ENCODE results near the gene AICDA. TPM values are rescaled to one million over a fixed set of nuclear protein-coding genes. Genes with fewer than 3 reads are reported as not detected.

AICDA gene
- total RNA-seq, 1 experiment from 2014 or later, result 0.22 TPM

DNA sequence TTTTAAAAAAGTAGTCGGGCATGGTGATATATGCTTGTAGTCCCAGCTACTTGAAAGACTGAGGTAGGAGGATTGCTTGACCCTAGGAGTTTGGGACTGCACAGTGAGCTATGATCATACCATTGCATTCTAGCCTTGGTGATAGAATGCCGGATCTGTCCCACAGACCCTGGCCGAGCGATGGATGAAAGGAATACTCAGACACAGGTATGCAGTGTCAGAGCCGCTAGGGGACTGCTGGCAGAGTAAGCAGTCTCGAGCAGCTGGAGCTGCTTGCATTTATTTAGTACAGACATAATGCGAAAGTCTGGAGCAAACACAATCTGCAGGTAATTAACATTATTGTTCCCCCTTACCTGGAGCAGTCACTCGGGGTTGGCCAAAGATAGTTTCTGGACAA lies 18.6 kb downstream of the AICDA start:
- Mint-ChIP-seq H3K36me3 (ENCODE audit: insufficient read depth in 1 of 3, low read depth in 3 of 3) (no peaks in the 10 kb centered on the region), H3K4me3 (no peak overlapping the region), H3K4me1 (peaks cover 7 to 9% of the 10 kb centered on the region in 2 experiments), H3K27ac (no peak overlapping the region; a peak in 1 of 7 replicates), H3K9me3 (no peaks in the 10 kb centered on the region), H3K27me3 (ENCODE audit: low read depth) (no peaks in the 10 kb centered on the region; the same call in 1 of the 2 replicates)
- H3K23ac ChIP-seq (ENCODE audit: insufficient read length, low read depth, low read length), result no peak overlapping the region
- no peak overlapping the region for H3K14ac ChIP-seq (ENCODE audit: insufficient read depth, low read length)
- H2BK12ac ChIP-seq (ENCODE audit: insufficient read length, low read depth, low read length), result no peak overlapping the region
- no peaks in the 10 kb centered on the region for H3K23me2 ChIP-seq (ENCODE audit: insufficient read length, low read depth, low read length, poor library complexity, severe bottlenecking)
- no peak overlapping the region for H3K18ac ChIP-seq (ENCODE audit: insufficient read length, low read depth, low read length)
- no peak overlapping the region for H4K8ac ChIP-seq (replicated peaks; ENCODE audit: insufficient read length, low read depth, low read length)
- H2AFZ ChIP-seq (ENCODE audit: low read length), result no peak overlapping the region
- no peaks in the 10 kb centered on the region for H3K79me2 ChIP-seq (ENCODE audit: insufficient read depth, low read length)
- H3K27me3 ChIP-seq (ENCODE audit: insufficient read depth, low read length), result no peaks in the 10 kb centered on the region
- H3K4me2 ChIP-seq (ENCODE audit: insufficient read depth, insufficient read length, low read length), result no peak overlapping the region
- no peaks in the 10 kb centered on the region for H3K79me1 ChIP-seq (ENCODE audit: insufficient read depth, low read depth, low read length, poor library complexity, severe bottlenecking)
- H4K91ac ChIP-seq (ENCODE audit: insufficient read length, low read depth, low read length), result no peak overlapping the region
- no peaks in the 10 kb centered on the region for H4K20me1 ChIP-seq (ENCODE audit: control insufficient read depth, insufficient read depth, insufficient read length)
- H2BK120ac ChIP-seq (ENCODE audit: low read depth, low read length, poor library complexity, severe bottlenecking), result no peak overlapping the region
- no peak overlapping the region for H2BK20ac ChIP-seq (ENCODE audit: low read depth, low read length, poor library complexity, severe bottlenecking)
- no peaks in the 10 kb centered on the region for H3K4me1 ChIP-seq (ENCODE audit: insufficient read depth, low read length)
- H3K9ac ChIP-seq (ENCODE audit: extremely low read depth, insufficient read length, low read length), result no peak overlapping the region
- H3K27ac ChIP-seq (ENCODE audit: insufficient read length, low read depth, low read length), result no peak overlapping the region
- H3K4ac ChIP-seq (ENCODE audit: low read depth, low read length), result no peak overlapping the region
- no peak overlapping the region for H2AK5ac ChIP-seq (ENCODE audit: insufficient read length, low read length)
- H3K9me3 ChIP-seq (ENCODE audit: control insufficient read depth, low read depth, low read length), result no peaks in the 10 kb centered on the region
- no peak overlapping the region for H3T11ph ChIP-seq (ENCODE audit: low read length)
- H4K5ac ChIP-seq (ENCODE audit: insufficient read length, low read depth, low read length), result no peak overlapping the region
- WGBS (ENCODE audit: extremely low coverage, insufficient read length, low lambda C conversion rate), result no CpG with 5 or more reads among the region's 8 CpGs
- H3K56ac ChIP-seq (ENCODE audit: insufficient read length, low read depth, low read length), result no peak overlapping the region
- no peak for TF ChIP-seq CTCF (conservative IDR thresholded peaks at IDR 0.05)
- no peak overlapping the region for H2BK15ac ChIP-seq (ENCODE audit: low read depth, low read length)
- H2BK5ac ChIP-seq (ENCODE audit: insufficient read length, low read length), result no peak overlapping the region
- peak; percentile 43 for DNase-seq

All from H9 (cell line).